Subcutaneous adipose tissue (tissue), 4 donors: ENCODE data around the gene NUDC. TPM values are rescaled to one million over a fixed set of nuclear protein-coding genes. Genes with fewer than 3 reads are reported as not detected.

Experiments
- CTCF ChIP-seq: fragments of 450-650 bp; IDR thresholded peaks from one replicate; pipeline ENCODE4 v1.5.1; 2016; ENCODE audit warnings: low read depth, mild to moderate bottlenecking, control low read depth, antibody characterized with exemption, moderate library complexity
- total RNA-seq, 4 donors: library from RNA; depleted of rRNA; stranded (reverse); fragments of >200 nt; gene quantifications; one replicate each; pipeline ENCODE4 v1.1.0, GENCODE V29; 2016

NUDC gene
- total RNA-seq, 4 donors from 2014 or later = 29.7 to 51.4 (median 37.1) TPM

GRCh38 chr1:26946270-26946669 lies 24.7 kb downstream of the NUDC start:
- TF ChIP-seq CTCF = no peak

- TF ChIP-seq CTCF = no peak
Observed at GRCh38 chr1:26949266-26949925, 27.9 kb downstream of the NUDC start.

- no peak for TF ChIP-seq CTCF
Observed at GRCh38 chr1:26949926-26950319, 28.4 kb downstream of the NUDC start.

- TF ChIP-seq CTCF = no peak
Observed at GRCh38 chr1:26950602-26951001, 29.1 kb downstream of the NUDC start.

GRCh38 chr1:26951216-26951615 lies 29.7 kb downstream of the NUDC start:
- no peak for TF ChIP-seq CTCF

GRCh38 chr1:26951821-26952497 lies 30.4 kb downstream of the NUDC start:
- TF ChIP-seq CTCF = no peak

GRCh38 chr1:26953374-26953773 lies 31.8 kb downstream of the NUDC start:
- no peak for TF ChIP-seq CTCF
